ENCODE data around the gene FAT3. TPM values are rescaled to one million over a fixed set of nuclear protein-coding genes. Genes with fewer than 3 reads are reported as not detected.

The FAT3 gene
- total and polyA plus RNA-seq, 2 of the 13 experiments (the other 11 are each of a cell fraction or from before 2014, with no cell fraction given): not detected

GRCh38 chr11:92190535-92191206 is 33.9 kb upstream of the FAT3 start:
- TF ChIP-seq ZMYM2 (CRISPR knock-in tag; IDR thresholded peaks at IDR 0.05): no peak
- TF ChIP-seq FOXO4 (CRISPR knock-in tag; conservative IDR thresholded peaks at IDR 0.05): no peak
- Histone ChIP-seq H3K4me2 (ENCODE audit: low read depth, low read length) (no peak overlapping the region), H4K20me1 (ENCODE audit: insufficient read depth, low read length) (no peaks in the 10 kb centered on the region), H3K4me1 (ENCODE audit: insufficient read depth, low read length) (no peaks in the 10 kb centered on the region), H3K79me2 (ENCODE audit: insufficient read depth, low read length) (no peaks in the 10 kb centered on the region), H3K36me3 (replicated peaks in 1 of 2; ENCODE audit: control insufficient read depth in 1 of 2, insufficient read depth in 2 of 2, low read length in 2 of 2) (no peaks in the 10 kb centered on the region), H3K9ac (ENCODE audit: insufficient read depth, low read depth, low read length) (no peak overlapping the region), H3K9me3 (ENCODE audit: low read length) (no peaks in the 10 kb centered on the region), H2AFZ (ENCODE audit: low read length) (no peak overlapping the region), H3K4me3 (replicated peaks in 1 of 3; ENCODE audit: insufficient read depth in 1 of 3, low read depth in 2 of 3, low read length in 3 of 3) (no peak overlapping the region), H3K27ac (ENCODE audit: extremely low read length, insufficient read depth, low read length) (no peak overlapping the region), H3K27me3 (ENCODE audit: control insufficient read depth in 1 of 2, insufficient read depth in 2 of 2, low read length in 2 of 2) (no peaks in the 10 kb centered on the region)
- ATAC-seq: no peak
- WGBS (ENCODE audit: low lambda C conversion rate): 0% methylated on average over 2 of the region's 2 CpGs
- in situ Hi-C loops (cut with HindIII; ENCODE audit: extremely low pct_ligation_motif_present, low pct_unique_long_range_greater_than_20kb) (no loop called here), intact Hi-C loops (cut with micrococcal nuclease; ENCODE audit: unreplicated experiment) (no loop called here)
- POLR2A ChIA-PET: no interaction called here
- no TSS peak for BruUV-seq (replicated peaks)
- CTCF ChIA-PET (ENCODE audit: low intra/inter-chr PET ratio, low total read pairs): no interaction called here
- no peak for DNase-seq (ENCODE audit: low spot score)
- FAIRE-seq: no peak

GRCh38 chr11:92192141-92192540 is 32.5 kb upstream of the FAT3 start:
- no peak overlapping the region for H3K27ac ChIP-seq (ENCODE audit: extremely low read length, insufficient read depth, low read length)
- FAIRE-seq (no peak), DNase-seq (ENCODE audit: low spot score) (no peak), ATAC-seq (no peak)
- intact Hi-C loops (cut with micrococcal nuclease; ENCODE audit: unreplicated experiment) (no loop called here), in situ Hi-C loops (cut with HindIII; ENCODE audit: extremely low pct_ligation_motif_present, low pct_unique_long_range_greater_than_20kb) (no loop called here)
- H3K9ac ChIP-seq (ENCODE audit: insufficient read depth, low read depth, low read length): no peak overlapping the region
- H2AFZ ChIP-seq (ENCODE audit: low read length): no peak overlapping the region
- H3K27me3 ChIP-seq (ENCODE audit: control insufficient read depth in 1 of 2, insufficient read depth in 2 of 2, low read length in 2 of 2): no peaks in the 10 kb centered on the region
- no peaks in the 10 kb centered on the region for H3K9me3 ChIP-seq (ENCODE audit: low read length)
- no peak overlapping the region for H3K4me2 ChIP-seq (ENCODE audit: low read depth, low read length)
- ChIA-PET CTCF (ENCODE audit: low intra/inter-chr PET ratio, low total read pairs) (no interaction called here), POLR2A (no interaction called here)
- no peaks in the 10 kb centered on the region for H3K79me2 ChIP-seq (ENCODE audit: insufficient read depth, low read length)
- TF ChIP-seq TCF7L2 (IDR thresholded peaks at IDR 0.05; ENCODE audit: low read depth, low read length): no peak
- TF ChIP-seq MIXL1 (CRISPR knock-in tag; IDR thresholded peaks at IDR 0.05): no peak
- no peak for TF ChIP-seq ZNF724P (CRISPR knock-in tag; IDR thresholded peaks at IDR 0.05; ENCODE audit: borderline replicate concordance)
- TF ChIP-seq ZNF333 (CRISPR knock-in tag; IDR thresholded peaks at IDR 0.05; ENCODE audit: borderline replicate concordance): no peak
- no peak for TF ChIP-seq ZFP41 (CRISPR knock-in tag; IDR thresholded peaks at IDR 0.05; ENCODE audit: borderline replicate concordance)
- no peak for TF ChIP-seq ZNF703 (CRISPR knock-in tag; IDR thresholded peaks at IDR 0.05; ENCODE audit: borderline replicate concordance)
- TF ChIP-seq KDM1A (CRISPR knock-in tag; IDR thresholded peaks at IDR 0.05): no peak
- no peak for TF ChIP-seq ATRX (CRISPR knock-in tag; IDR thresholded peaks at IDR 0.05; ENCODE audit: borderline replicate concordance)
- no peak for TF ChIP-seq ZNF605 (CRISPR knock-in tag; IDR thresholded peaks at IDR 0.05)
- no peaks in the 10 kb centered on the region for H4K20me1 ChIP-seq (ENCODE audit: insufficient read depth, low read length)
- no peak overlapping the region for H3K4me3 ChIP-seq (replicated peaks in 1 of 3; ENCODE audit: insufficient read depth in 1 of 3, low read depth in 2 of 3, low read length in 3 of 3)
- H3K36me3 ChIP-seq (replicated peaks in 1 of 2; ENCODE audit: control insufficient read depth in 1 of 2, insufficient read depth in 2 of 2, low read length in 2 of 2): no peaks in the 10 kb centered on the region
- BruUV-seq (replicated peaks): no TSS peak
- H3K4me1 ChIP-seq (ENCODE audit: insufficient read depth, low read length): no peaks in the 10 kb centered on the region
